Amniotic stem cell (primary cell): ENCODE data around the gene KRTAP22-1.

ENCODE experiments used
- DNase-seq: peaks from one replicate; lab custom pipeline; 2025; lab: John Stamatoyannopoulos, UW

The KRTAP22-1 gene

GRCh38 chr21:30625449-30626165, 24.7 kb downstream of the KRTAP22-1 start:
- no peak for DNase-seq

- DNase-seq: no peak
Observed at GRCh38 chr21:30628109-30628508, 27.2 kb downstream of the KRTAP22-1 start.

GRCh38 chr21:30629200-30629599, 28.3 kb downstream of the KRTAP22-1 start:
- no peak for DNase-seq

- DNase-seq: no peak
Observed at GRCh38 chr21:30634906-30635305, 34.0 kb downstream of the KRTAP22-1 start, which contains the start of gene KRTAP20-2. KRTAP20-2 (plus strand) TSS chr21:30635206; CDS start chr21:30635264, 58 bp downstream.

- DNase-seq: no peak
Observed at GRCh38 chr21:30638686-30639085, 37.8 kb downstream of the KRTAP22-1 start.

- no peak for DNase-seq
Observed at GRCh38 chr21:30642564-30642963, 41.7 kb downstream of the KRTAP22-1 start, which contains the start of gene KRTAP20-3. KRTAP20-3 (plus strand) TSS chr21:30642864.

GRCh38 chr21:30646904-30647414, 46.1 kb downstream of the KRTAP22-1 start:
- no peak for DNase-seq
